Subcutaneous adipose tissue (tissue), 4 donors: Measurements from ENCODE around the gene NCKAP5. TPM values are rescaled to one million over a fixed set of nuclear protein-coding genes. Genes with fewer than 3 reads are reported as not detected.

Experiments used
- CTCF ChIP-seq: fragments of 450-650 bp; IDR thresholded peaks from one replicate; pipeline ENCODE4 v1.5.1; 2016; ENCODE audit warnings: low read depth, mild to moderate bottlenecking, control low read depth, antibody characterized with exemption, moderate library complexity
- total RNA-seq, 4 donors: library from RNA; depleted of rRNA; stranded (reverse); fragments of >200 nt; gene quantifications; one replicate each; pipeline ENCODE4 v1.1.0, GENCODE V29; 2016

Gene NCKAP5
- total RNA-seq, result 1 to 10 TPM; 1.5 to 6.4 (median 3.8) TPM

DNA sequence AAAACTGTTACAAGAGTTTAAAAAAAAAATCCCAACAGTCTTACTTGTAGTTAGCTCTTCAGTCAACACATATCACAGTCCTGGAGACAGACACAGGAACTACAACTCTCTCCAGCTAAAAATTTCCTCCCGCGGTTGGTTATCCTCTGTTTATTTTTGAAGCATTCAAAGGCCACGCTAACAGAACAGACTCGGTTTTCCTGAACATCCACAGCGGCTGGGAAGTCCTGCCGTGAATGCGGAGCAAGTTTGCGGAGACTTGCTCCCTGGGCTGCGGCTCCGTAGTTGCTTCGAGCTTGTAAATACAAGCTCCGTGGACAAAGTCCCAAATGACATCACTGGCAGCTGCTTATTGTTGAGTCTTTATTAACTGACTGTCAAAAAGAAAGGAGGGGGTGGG is at the start of gene NCKAP5:
NCKAP5 (minus strand) TSS at position 292 of the 400 bp plus-strand sequence. CDS start 50,937 bp downstream, outside the sequence.
- no peak for TF ChIP-seq CTCF

DNA sequence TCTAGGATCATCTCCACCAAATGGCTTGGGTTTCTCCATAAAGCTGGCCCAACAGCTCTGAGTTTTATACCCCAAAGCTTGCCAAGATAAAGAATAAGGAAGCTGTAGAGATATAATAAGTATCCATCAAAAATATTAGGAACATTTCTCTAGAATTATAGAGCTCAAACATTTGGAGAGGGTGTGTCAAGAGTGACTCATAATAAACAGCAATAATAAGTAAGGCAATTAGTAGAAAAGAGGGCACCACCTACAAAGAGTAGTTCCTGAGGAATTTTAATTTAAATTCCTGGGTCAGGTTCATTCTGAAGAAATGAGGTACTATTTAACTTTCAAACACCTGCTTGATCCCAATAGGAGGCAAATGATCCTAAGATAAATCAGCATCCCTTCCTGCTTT is 41.4 kb upstream of the NCKAP5 start:
- no peak for TF ChIP-seq CTCF

GRCh38 chr2:133608291-133608690 is 40.0 kb upstream of the NCKAP5 start:
- no peak for TF ChIP-seq CTCF

GRCh38 chr2:133607679-133608078 is 39.4 kb upstream of the NCKAP5 start:
- no peak for TF ChIP-seq CTCF

DNA sequence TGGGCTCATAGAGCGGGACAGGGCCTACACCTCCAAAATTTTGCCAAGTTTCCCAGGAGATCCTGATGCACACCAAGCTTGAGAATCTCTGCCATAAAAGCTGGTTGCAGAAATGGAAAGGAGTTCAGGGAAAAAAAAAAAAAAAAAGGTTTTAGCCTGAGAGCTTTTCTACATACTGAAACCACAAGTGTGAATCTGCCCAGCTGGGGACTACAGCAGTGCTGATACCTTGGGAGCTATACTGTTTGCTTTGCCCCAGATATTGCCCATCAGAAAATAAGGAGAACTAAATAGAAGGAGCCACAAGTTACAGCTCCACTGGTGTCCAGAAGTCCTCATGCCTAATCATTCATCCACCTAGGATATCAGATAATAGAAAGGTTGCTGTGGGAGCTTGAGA is 38.4 kb upstream of the NCKAP5 start:
- TF ChIP-seq CTCF, result no peak

GRCh38 chr2:133605766-133606137 is 37.5 kb upstream of the NCKAP5 start:
- no peak for TF ChIP-seq CTCF

DNA sequence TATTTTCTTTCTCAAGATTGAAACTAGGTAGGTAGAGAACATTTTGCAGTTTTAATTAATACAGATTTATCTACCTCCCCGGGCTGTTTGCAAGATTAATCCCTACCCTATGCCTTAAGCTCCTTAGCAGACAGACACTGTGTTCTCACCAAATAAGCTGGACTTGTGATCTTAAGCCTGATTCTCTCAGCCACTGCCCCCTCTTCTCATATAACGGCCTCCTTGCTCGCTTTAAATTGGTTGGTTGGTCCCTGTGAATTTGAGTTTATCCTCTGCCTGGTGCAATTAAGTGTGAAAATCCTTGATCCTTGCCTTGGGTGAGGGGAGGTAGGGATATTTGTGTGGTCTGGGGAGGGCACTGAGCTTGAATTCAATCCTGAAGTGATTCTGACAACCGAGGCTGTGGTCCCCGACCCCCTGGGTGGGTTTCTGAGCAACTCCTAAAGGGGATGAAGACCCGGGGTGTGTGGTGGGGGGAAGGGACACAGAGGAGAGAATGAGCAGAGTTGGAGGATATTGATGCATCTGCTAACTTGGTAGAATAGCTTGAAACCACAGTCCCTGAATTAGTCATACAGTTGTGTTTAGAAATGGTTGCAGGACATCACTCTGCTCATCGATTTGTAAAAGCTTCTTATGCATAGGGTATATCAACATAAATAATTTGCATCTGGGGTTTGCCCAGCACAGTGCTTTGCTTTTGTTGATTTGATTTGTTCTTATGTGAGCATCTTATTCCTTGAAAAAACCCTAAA is 36.9 kb upstream of the NCKAP5 start:
- no peak for TF ChIP-seq CTCF
